Fibroblast of lung (primary cell): ENCODE data around the gene ARHGAP45. TPM values are rescaled to one million over a fixed set of nuclear protein-coding genes. Genes with fewer than 3 reads are reported as not detected.

Source experiments
- DNase-seq, 2 donors: peaks; one replicate each; pipeline versions ENCODE4 v3.0.0 to v3.0.0-alpha.2; 2010; ENCODE audit warnings: low read depth in 2 of 2
- H2AFZ ChIP-seq: 2 replicates; pipeline ENCODE4 v1.5.1; 2012; ENCODE audit warnings: low read length, control low read depth, inconsistent platforms
- H3K27ac ChIP-seq: 2 replicates; pipeline ENCODE4 v1.5.1; 2011; ENCODE audit warnings: low read length, control low read depth; ENCODE audit not compliant: insufficient read depth
- H3K27me3 ChIP-seq: 2 replicates; pipeline ENCODE4 v1.5.1; 2011; ENCODE audit warnings: mild to moderate bottlenecking, low read length; ENCODE audit not compliant: control insufficient read depth, insufficient read depth
- H3K36me3 ChIP-seq: 2 replicates; pipeline ENCODE4 v1.5.1; 2011; ENCODE audit warnings: low read length; ENCODE audit not compliant: control insufficient read depth, insufficient read depth
- H3K4me1 ChIP-seq: 2 replicates; pipeline ENCODE4 v1.5.1; 2011; ENCODE audit warnings: low read length; ENCODE audit not compliant: control insufficient read depth, insufficient read depth; ENCODE audit errors: extremely low read depth
- H3K4me2 ChIP-seq: 2 replicates; pipeline ENCODE4 v1.5.1; 2011; ENCODE audit warnings: low read length, control low read depth; ENCODE audit not compliant: insufficient read depth; ENCODE audit errors: extremely low read depth
- H3K4me3 ChIP-seq, 4 experiments: fragments of 200-600 bp in 1 of 4; sonication (generic) in 1 of 4; replicated peaks in 1 of 4; 2 replicates each; pipeline ENCODE4 v1.5.1; 2011 to 2016; ENCODE audit warnings: low read length in 4 of 4, low read depth in 3 of 4, mild to moderate bottlenecking in 3 of 4, control low read depth in 2 of 4, inconsistent platforms in 1 of 4, mixed read lengths in 1 of 4; ENCODE audit not compliant: insufficient read depth in 1 of 4; ENCODE audit errors: control extremely low read depth in 1 of 4
- H3K79me2 ChIP-seq: 2 replicates; pipeline ENCODE4 v1.5.1; 2012; ENCODE audit warnings: mild to moderate bottlenecking, low read length, inconsistent platforms; ENCODE audit not compliant: control insufficient read depth, insufficient read depth
- H3K9ac ChIP-seq: 2 replicates; pipeline ENCODE4 v1.5.1; 2011; ENCODE audit warnings: mild to moderate bottlenecking, low read length, control low read depth; ENCODE audit not compliant: insufficient read depth
- H3K9me3 ChIP-seq: 2 replicates; pipeline ENCODE4 v1.5.1; 2012; ENCODE audit warnings: low read depth, low read length; ENCODE audit not compliant: control insufficient read depth, insufficient read depth
- H4K20me1 ChIP-seq: 2 replicates; pipeline ENCODE4 v1.5.1; 2011; ENCODE audit warnings: low read length; ENCODE audit not compliant: control insufficient read depth, insufficient read depth; ENCODE audit errors: extremely low read depth
- EZH2 ChIP-seq: IDR thresholded peaks from 2 replicates; pipeline ENCODE4 v1.5.1; 2012; ENCODE audit warnings: low read length, control low read depth, mild to moderate bottlenecking; ENCODE audit errors: missing control alignments
- polyA plus RNA-seq, 2 donors: library from polyadenylated mRNA; depleted of rRNA in 1 of 2; stranded (reverse) in 1 of 2; unstranded in 1 of 2; fragments of >200 nt; gene quantifications; 2 replicates each; pipeline ENCODE4 v1.2.1, GENCODE V29; 2011 to 2012; ENCODE audit warnings: missing spikeins in 1 of 2
- total RNA-seq: library from RNA; depleted of rRNA; stranded (reverse); fragments of >200 nt; gene quantifications from 2 replicates; pipeline ENCODE4 v1.2.1, GENCODE V29; 2014
- TF ChIP-seq, protein P1 (sequence below), 2 donors: IDR thresholded peaks in 1 of 2; conservative IDR thresholded peaks in 1 of 2; 1 replicate in 1 of 2; 2 replicates in 1 of 2; pipeline ENCODE4 v1.5.1; 2011 to 2012; ENCODE audit warnings: low read length in 2 of 2, control low read depth in 1 of 2, inconsistent platforms in 1 of 2, low read depth in 1 of 2, mild to moderate bottlenecking in 1 of 2

ARHGAP45 gene
- total and polyA plus RNA-seq, 2 donors (not counting 1 experiment from before 2014, with no cell fraction given), result 0.42 to 1.8 TPM

- Histone ChIP-seq H3K9me3 (peaks cover 3% of the 10 kb centered on the region), H3K27me3 (no peaks in the 10 kb centered on the region), H3K4me1 (no peaks in the 10 kb centered on the region), H3K27ac (no peak overlapping the region), H3K4me3 (no peak overlapping the region), H3K36me3 (no peaks in the 10 kb centered on the region), H4K20me1 (no peaks in the 10 kb centered on the region), H2AFZ (no peak overlapping the region), H3K9ac (no peak overlapping the region), H3K79me2 (no peaks in the 10 kb centered on the region), H3K4me2 (no peak overlapping the region)
- no peak for DNase-seq
- TF ChIP-seq EZH2, result no peak
These were observed 5.0 kb upstream of the ARHGAP45 start for GRCh38 chr19:1061987-1062386.

- H3K4me1 ChIP-seq, result no peaks in the 10 kb centered on the region
These were observed 4.5 kb upstream of the ARHGAP45 start for GRCh38 chr19:1062387-1063029.

GRCh38 chr19:1063030-1063908 is 3.7 kb upstream of the ARHGAP45 start:
- DNase-seq, result no peak
- H3K4me2 ChIP-seq, result no peak overlapping the region
- no peaks in the 10 kb centered on the region for H3K79me2 ChIP-seq
- H3K4me3 ChIP-seq, result no peak overlapping the region
- H3K9ac ChIP-seq, result no peak overlapping the region
- H3K4me1 ChIP-seq, result no peaks in the 10 kb centered on the region
- H3K9me3 ChIP-seq, result no peaks in the 10 kb centered on the region
- H4K20me1 ChIP-seq, result no peaks in the 10 kb centered on the region
- no peak for TF ChIP-seq EZH2
- TF ChIP-seq, protein P1, sequence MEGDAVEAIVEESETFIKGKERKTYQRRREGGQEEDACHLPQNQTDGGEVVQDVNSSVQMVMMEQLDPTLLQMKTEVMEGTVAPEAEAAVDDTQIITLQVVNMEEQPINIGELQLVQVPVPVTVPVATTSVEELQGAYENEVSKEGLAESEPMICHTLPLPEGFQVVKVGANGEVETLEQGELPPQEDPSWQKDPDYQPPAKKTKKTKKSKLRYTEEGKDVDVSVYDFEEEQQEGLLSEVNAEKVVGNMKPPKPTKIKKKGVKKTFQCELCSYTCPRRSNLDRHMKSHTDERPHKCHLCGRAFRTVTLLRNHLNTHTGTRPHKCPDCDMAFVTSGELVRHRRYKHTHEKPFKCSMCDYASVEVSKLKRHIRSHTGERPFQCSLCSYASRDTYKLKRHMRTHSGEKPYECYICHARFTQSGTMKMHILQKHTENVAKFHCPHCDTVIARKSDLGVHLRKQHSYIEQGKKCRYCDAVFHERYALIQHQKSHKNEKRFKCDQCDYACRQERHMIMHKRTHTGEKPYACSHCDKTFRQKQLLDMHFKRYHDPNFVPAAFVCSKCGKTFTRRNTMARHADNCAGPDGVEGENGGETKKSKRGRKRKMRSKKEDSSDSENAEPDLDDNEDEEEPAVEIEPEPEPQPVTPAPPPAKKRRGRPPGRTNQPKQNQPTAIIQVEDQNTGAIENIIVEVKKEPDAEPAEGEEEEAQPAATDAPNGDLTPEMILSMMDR (conservative IDR thresholded peaks at IDR 0.05 in 1 of 2, IDR thresholded peaks at IDR 0.05 in 1 of 2; ENCODE audit: low read depth in 1 of 2, low read length in 2 of 2), result no peak
- H3K36me3 ChIP-seq, result no peaks in the 10 kb centered on the region
- no peak overlapping the region for H3K27ac ChIP-seq
- H3K27me3 ChIP-seq, result peaks cover 2% of the 10 kb centered on the region
- no peak overlapping the region for H2AFZ ChIP-seq

More at GRCh38 chr19:1062387-1063029, 4.5 kb upstream of the ARHGAP45 start:
- no peak overlapping the region for H3K4me2 ChIP-seq
- H3K9me3 ChIP-seq, result no peaks in the 10 kb centered on the region
- no peak for DNase-seq
- no peak overlapping the region for H3K9ac ChIP-seq
- no peaks in the 10 kb centered on the region for H3K79me2 ChIP-seq
- H3K27ac ChIP-seq, result no peak overlapping the region
- H4K20me1 ChIP-seq, result no peaks in the 10 kb centered on the region
- H3K36me3 ChIP-seq, result no peaks in the 10 kb centered on the region
- H3K4me3 ChIP-seq, result no peak overlapping the region
- no peak overlapping the region for H2AFZ ChIP-seq
- H3K27me3 ChIP-seq, result no peaks in the 10 kb centered on the region
- TF ChIP-seq, protein P1 (conservative IDR thresholded peaks at IDR 0.05 in 1 of 2, IDR thresholded peaks at IDR 0.05 in 1 of 2; ENCODE audit: low read depth in 1 of 2, low read length in 2 of 2), result no peak
- TF ChIP-seq EZH2, result no peak
